Endothelial cell of umbilical vein (primary cell): ENCODE results near the gene TPO.

ENCODE experiments used
- MYC ChIP-seq: IDR thresholded peaks from one replicate; pipeline ENCODE4 v1.6.1; 2011; ENCODE audit warnings: mild to moderate bottlenecking, low read depth, low read length
- TF ChIP-seq, protein P1 (sequence below), 2 donors: IDR thresholded peaks; 1 replicate in 1 of 2; 2 replicates in 1 of 2; pipeline ENCODE4 v1.5.1; 2011; ENCODE audit warnings: low read length in 2 of 2, mild to moderate bottlenecking in 2 of 2, moderate library complexity in 2 of 2, control low read depth in 1 of 2, inconsistent platforms in 1 of 2, low read depth in 1 of 2; ENCODE audit not compliant: insufficient read depth in 1 of 2; ENCODE audit errors: extremely low read depth in 1 of 2

DNA sequence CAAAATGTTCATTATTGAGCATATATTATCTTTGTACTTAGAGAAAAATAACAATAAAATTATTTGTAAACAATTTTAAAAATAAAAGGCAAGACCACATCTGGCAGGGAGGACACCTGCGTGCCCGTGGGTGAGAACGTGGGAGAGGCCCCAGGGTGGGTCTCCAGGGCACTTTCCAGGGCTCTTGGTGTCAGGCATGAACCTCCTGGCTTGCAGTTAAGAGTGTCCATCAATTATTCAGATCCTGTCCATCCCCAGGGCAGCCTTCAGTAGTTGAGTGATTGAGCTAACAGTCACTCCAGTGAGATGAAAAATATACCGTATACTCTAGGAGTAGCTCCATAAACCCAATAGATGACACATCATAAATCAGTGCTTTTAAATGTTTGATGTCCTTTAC lies 49.7 kb downstream of the TPO start:
- TF ChIP-seq MYC: no peak
- TF ChIP-seq, protein P1, sequence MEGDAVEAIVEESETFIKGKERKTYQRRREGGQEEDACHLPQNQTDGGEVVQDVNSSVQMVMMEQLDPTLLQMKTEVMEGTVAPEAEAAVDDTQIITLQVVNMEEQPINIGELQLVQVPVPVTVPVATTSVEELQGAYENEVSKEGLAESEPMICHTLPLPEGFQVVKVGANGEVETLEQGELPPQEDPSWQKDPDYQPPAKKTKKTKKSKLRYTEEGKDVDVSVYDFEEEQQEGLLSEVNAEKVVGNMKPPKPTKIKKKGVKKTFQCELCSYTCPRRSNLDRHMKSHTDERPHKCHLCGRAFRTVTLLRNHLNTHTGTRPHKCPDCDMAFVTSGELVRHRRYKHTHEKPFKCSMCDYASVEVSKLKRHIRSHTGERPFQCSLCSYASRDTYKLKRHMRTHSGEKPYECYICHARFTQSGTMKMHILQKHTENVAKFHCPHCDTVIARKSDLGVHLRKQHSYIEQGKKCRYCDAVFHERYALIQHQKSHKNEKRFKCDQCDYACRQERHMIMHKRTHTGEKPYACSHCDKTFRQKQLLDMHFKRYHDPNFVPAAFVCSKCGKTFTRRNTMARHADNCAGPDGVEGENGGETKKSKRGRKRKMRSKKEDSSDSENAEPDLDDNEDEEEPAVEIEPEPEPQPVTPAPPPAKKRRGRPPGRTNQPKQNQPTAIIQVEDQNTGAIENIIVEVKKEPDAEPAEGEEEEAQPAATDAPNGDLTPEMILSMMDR (IDR thresholded peaks at IDR 0.05; ENCODE audit: extremely low read depth in 1 of 2, insufficient read depth in 1 of 2, low read depth in 1 of 2, low read length in 2 of 2): no peak
